ENCODE results near the gene CPED1. TPM values are rescaled to one million over a fixed set of nuclear protein-coding genes. Genes with fewer than 3 reads are reported as not detected.
A peak's percentile ranks its signal among the peaks of the same experiment; 100 is the strongest.

CPED1 gene
- total and polyA plus RNA-seq, 10 of the 15 experiments (the other 5 are each of a cell fraction or from before 2014, with no cell fraction given), result 0.01 to 0.77 (median 0.10) TPM; not detected in 1

- TF ChIP-seq SUZ12 (IDR thresholded peaks at IDR 0.05; ENCODE audit: unreplicated experiment) (no peak), SKIL (IDR thresholded peaks at IDR 0.05; ENCODE audit: low read depth, poor library complexity, severe bottlenecking) (no peak), PBX3 (IDR thresholded peaks at IDR 0.05; ENCODE audit: insufficient replicate concordance, low read depth, low read length) (no peak)
These were observed 313.8 kb downstream of the CPED1 start (continued) for GRCh38 chr7:121302214-121302745.

- Histone ChIP-seq H3K4me2 (ENCODE audit: control insufficient read depth, insufficient read depth) (no peak overlapping the region), H3K79me2 (ENCODE audit: control insufficient read depth, insufficient read depth, low read length) (no peaks in the 10 kb centered on the region), H3K4me3 (no peak overlapping the region), H3K27ac (ENCODE audit: control insufficient read depth, insufficient read depth) (no peak overlapping the region), H3K4me1 (ENCODE audit: control insufficient read depth, insufficient read depth, low read length) (peaks cover 31% of the 10 kb centered on the region), H4K20me1 (ENCODE audit: control insufficient read depth, insufficient read depth) (no peaks in the 10 kb centered on the region), H3K36me3 (ENCODE audit: control insufficient read depth in 2 of 2, insufficient read depth in 2 of 2, low read length in 1 of 2) (no peaks in the 10 kb centered on the region), H2AFZ (ENCODE audit: control insufficient read depth, low read depth, low read length) (no peak overlapping the region), H3K27me3 (replicated peaks in 1 of 2; ENCODE audit: control insufficient read depth in 2 of 2, insufficient read depth in 2 of 2, low read length in 1 of 2) (no peaks in the 10 kb centered on the region), H3K9me3 (replicated peaks; ENCODE audit: control insufficient read depth, insufficient read depth, low read length) (no peaks in the 10 kb centered on the region), H3K9ac (ENCODE audit: control insufficient read depth, insufficient read depth, low read length) (no peak overlapping the region)
- no peak for FAIRE-seq
- no peak for ATAC-seq
- TF ChIP-seq CTCF (IDR thresholded peaks at IDR 0.05 in 2 of 3, conservative IDR thresholded peaks at IDR 0.05 in 1 of 3; ENCODE audit: control insufficient read depth in 2 of 3, extremely low read depth in 1 of 3, insufficient read depth in 1 of 3, low read depth in 3 of 3, low read length in 3 of 3), result 0 out of 6 replicates have a peak, but pooled peaks of 1 of the 3 experiments have one; percentile 2
- no peak for TF ChIP-seq NKRF (conservative IDR thresholded peaks at IDR 0.05)
- peak; percentile 34; the same call in 1 of the 2 replicates for TF ChIP-seq RAD21 (IDR thresholded peaks at IDR 0.05; ENCODE audit: insufficient read depth, low read depth, low read length)
- intact Hi-C loops (cut with micrococcal nuclease; ENCODE audit: unreplicated experiment), result loop anchor here (2.0 to 10.0 kb wide), 2 partner anchors 25 to 231 kb away; no protein-coding TSS in a partner anchor
- 62% methylated on average over 6 of the region's 6 CpGs for WGBS (ENCODE audit: insufficient coverage, insufficient replicate concordance, low lambda C conversion rate, missing lambda C conversion rate)
- ChIA-PET SMC1A (ENCODE audit: uncharacterized antibody, unreplicated experiment) (interaction anchor here (2.3 kb wide), 1 partner anchor 24 kb away, joined by 12 read pairs; no protein-coding TSS in a partner anchor), RAD21 (ENCODE audit: unreplicated experiment) (no interaction called here), CTCF (interaction anchor here (1.3 to 1.6 kb wide), 2 partner anchors 24 to 30 kb away, joined by 3 to 4 read pairs; no protein-coding TSS in a partner anchor), POLR2A (interaction anchor here (1.3 kb wide), 1 partner anchor 9 kb away, joined by 3 read pairs; no protein-coding TSS in a partner anchor)
- no peak for DNase-seq (ENCODE audit: low read depth, low spot score)
- in situ Hi-C loops (cut with MboI), result no loop called here
- no TSS peak for BruUV-seq (replicated peaks)
These were observed 315.1 kb downstream of the CPED1 start for GRCh38 chr7:121303422-121304101.
